GM23338 (cell line): ENCODE data around the gene REELD1. TPM values are rescaled to one million over a fixed set of nuclear protein-coding genes. Genes with fewer than 3 reads are reported as not detected.
A peak's percentile ranks its signal among the peaks of the same experiment; 100 is the strongest.

Source experiments
- ATAC-seq: fragments of 200-7000 bp; cut with Tn5 transposase; 3 replicates; pipeline ENCODE4 v1.9.1; 2020
- DNase-seq: peaks from one replicate; pipeline ENCODE4 v3.0.0-alpha.2; 2015; ENCODE audit warnings: low spot score
- H2AFZ ChIP-seq: fragments of 200-600 bp; sonication (generic); 2 replicates; pipeline ENCODE4 v1.8.0; 2016; ENCODE audit warnings: antibody characterized with exemption, mild to moderate bottlenecking, moderate library complexity
- H3F3A ChIP-seq: fragments of 200-600 bp; sonication (generic); replicated peaks from 2 replicates; pipeline ENCODE4 v1.8.0; 2017; ENCODE audit warnings: antibody characterized with exemption, mixed run types, low read depth
- H3K27ac ChIP-seq: fragments of 200-600 bp; sonication (generic); 2 replicates; pipeline ENCODE4 v1.6.1; 2016; ENCODE audit warnings: low read depth
- H3K27me3 ChIP-seq: fragments of 200-600 bp; sonication (generic); 2 replicates; pipeline ENCODE4 v1.8.0; 2016; ENCODE audit warnings: mild to moderate bottlenecking, mixed run types, moderate library complexity; ENCODE audit not compliant: insufficient read depth
- H3K36me3 ChIP-seq: fragments of 200-600 bp; sonication (generic); 2 replicates; pipeline ENCODE4 v1.8.0; 2016; ENCODE audit warnings: mild to moderate bottlenecking; ENCODE audit not compliant: insufficient read depth
- H3K4me1 ChIP-seq: fragments of 200-600 bp; sonication (generic); 2 replicates; pipeline ENCODE4 v1.8.0; 2016; ENCODE audit warnings: mild to moderate bottlenecking, moderate library complexity; ENCODE audit not compliant: insufficient read depth
- H3K4me2 ChIP-seq: fragments of 200-600 bp; sonication (generic); 2 replicates; pipeline ENCODE4 v1.7.1; 2017; ENCODE audit warnings: mixed run types
- H3K4me3 ChIP-seq: fragments of 200-600 bp; sonication (generic); 2 replicates; pipeline ENCODE4 v1.6.1; 2016; ENCODE audit warnings: mixed run types
- H3K79me2 ChIP-seq: fragments of 200-600 bp; sonication (generic); replicated peaks from 2 replicates; pipeline ENCODE4 v1.8.0; 2017; ENCODE audit warnings: mild to moderate bottlenecking; ENCODE audit not compliant: insufficient read depth
- H3K9me2 ChIP-seq: fragments of 200-600 bp; sonication (generic); 2 replicates; pipeline ENCODE4 v1.8.0; 2017; ENCODE audit not compliant: insufficient read depth
- H4K20me1 ChIP-seq: fragments of 200-600 bp; sonication (generic); replicated peaks from 2 replicates; pipeline ENCODE4 v1.8.0; 2017; ENCODE audit warnings: mild to moderate bottlenecking; ENCODE audit not compliant: insufficient read depth
- H3K27ac Mint-ChIP-seq: 2 replicates; pipeline ENCODE4 v1.8.0; 2020; ENCODE audit warnings: inconsistent platforms, mild to moderate bottlenecking, moderate library complexity, mixed read lengths
- H3K27me3 Mint-ChIP-seq: 3 replicates; pipeline ENCODE4 v1.8.0; 2022; ENCODE audit warnings: low read depth, mild to moderate bottlenecking, moderate library complexity, mixed read lengths, inconsistent platforms; ENCODE audit not compliant: insufficient read depth, poor library complexity
- H3K36me3 Mint-ChIP-seq: 3 replicates; pipeline ENCODE4 v1.8.0; 2021; ENCODE audit warnings: low read depth, mild to moderate bottlenecking, inconsistent platforms, moderate library complexity, mixed read lengths
- H3K4me1 Mint-ChIP-seq: 3 replicates; pipeline ENCODE4 v1.8.0; 2020; ENCODE audit warnings: mild to moderate bottlenecking, inconsistent platforms, mixed read lengths
- H3K4me3 Mint-ChIP-seq: 3 replicates; pipeline ENCODE4 v1.8.0; 2021; ENCODE audit warnings: moderate library complexity, mild to moderate bottlenecking, inconsistent platforms, mixed read lengths
- H3K9me3 Mint-ChIP-seq: 3 replicates; pipeline ENCODE4 v1.8.0; 2020; ENCODE audit warnings: moderate library complexity, mild to moderate bottlenecking, inconsistent platforms, mixed read lengths
- CREB1 ChIP-seq: fragments of 250-450 bp; sonication (Bioruptor Pico); IDR thresholded peaks from 2 replicates; pipeline ENCODE4 v1.5.0; 2020; ENCODE audit warnings: low read depth, mild to moderate bottlenecking, moderate library complexity
- EZH2 ChIP-seq: fragments of 200-600 bp; sonication (generic); IDR thresholded peaks from one replicate; pipeline ENCODE4 v1.8.0; 2017; ENCODE audit warnings: antibody characterized with exemption, mild to moderate bottlenecking, low read depth; ENCODE audit not compliant: unreplicated experiment
- JUNB ChIP-seq: IDR thresholded peaks from one replicate; pipeline ENCODE4 v1.6.1; 2016; ENCODE audit warnings: antibody characterized with exemption; ENCODE audit not compliant: unreplicated experiment
- POLR2AphosphoS5 ChIP-seq: IDR thresholded peaks from 2 replicates; pipeline ENCODE4 v1.6.1; 2016; ENCODE audit warnings: antibody characterized with exemption, low read depth
- ZNF331 ChIP-seq: fragments of 250-450 bp; sonication (Bioruptor Pico); IDR thresholded peaks from 2 replicates; pipeline ENCODE4 v1.5.0; 2020; ENCODE audit warnings: low read depth, mild to moderate bottlenecking, moderate library complexity
- polyA plus RNA-seq: library from polyadenylated mRNA; unstranded; fragments of >200 nt; fragmentation: Nextera tagmentation; extraction: Ambion mirVana; gene quantifications from 2 replicates; pipeline ENCODE4 v1.2.1, GENCODE V29; 2016
- total RNA-seq: library from RNA; depleted of rRNA; stranded (reverse); fragments of >200 nt; shearing (Covaris generic); gene quantifications from 2 replicates; pipeline ENCODE4 v1.2.3, GENCODE V29; 2014
- TF ChIP-seq, protein P1 (sequence below): fragments of 250-450 bp; sonication (Bioruptor Pico); IDR thresholded peaks from 2 replicates; pipeline ENCODE4 v1.5.0; 2020; ENCODE audit warnings: mild to moderate bottlenecking, moderate library complexity

REELD1 gene
- total and polyA plus RNA-seq, 2 experiments from 2014 or later = 0.19 TPM; not detected in 1

DNA sequence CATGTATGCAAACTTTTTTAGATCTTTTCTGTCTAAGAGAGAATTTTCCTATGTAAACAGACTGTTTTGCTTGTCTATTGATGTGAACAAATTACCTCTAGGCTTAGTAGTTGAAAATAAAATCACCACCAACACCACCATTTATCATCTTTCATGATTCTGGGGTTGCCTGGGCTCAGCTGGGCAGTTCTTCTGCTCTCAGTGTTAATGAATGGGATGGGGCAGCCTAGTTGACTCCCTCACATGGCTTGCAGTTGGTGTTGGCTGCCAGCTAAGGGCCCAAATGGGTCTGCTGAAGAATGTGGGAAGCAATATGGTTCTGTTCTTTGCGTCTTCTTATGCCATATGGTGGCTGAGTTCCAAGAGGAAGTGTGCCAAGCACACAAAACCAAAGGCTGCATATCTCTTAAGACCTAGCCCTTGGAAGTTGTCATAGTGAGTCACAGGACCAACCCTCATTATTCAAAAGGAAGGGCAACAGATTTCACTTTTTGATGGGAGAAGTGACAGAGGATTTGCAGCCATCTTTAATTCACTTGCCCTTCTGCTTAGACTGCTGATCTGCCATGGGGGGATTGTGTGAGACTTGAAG, 17.9 kb downstream of the REELD1 start:
- Histone ChIP-seq H3F3A (no peaks in the 10 kb centered on the region), H3K27me3 (no peaks in the 10 kb centered on the region), H3K27ac (no peak overlapping the region), H3K36me3 (no peaks in the 10 kb centered on the region), H3K4me2 (no peak overlapping the region), H2AFZ (no peak overlapping the region), H3K4me3 (no peak overlapping the region), H3K9me2 (peaks cover 5% of the 10 kb centered on the region; the same call in 1 of the 2 replicates), H3K79me2 (no peaks in the 10 kb centered on the region), H4K20me1 (no peaks in the 10 kb centered on the region), H3K4me1 (peaks cover 6% of the 10 kb centered on the region)
- ATAC-seq (no peak), DNase-seq (no peak)
- Mint-ChIP-seq H3K4me3 (no peak overlapping the region), H3K27me3 (no peaks in the 10 kb centered on the region), H3K9me3 (peaks cover 2% of the 10 kb centered on the region; the same call in 1 of the 3 replicates), H3K36me3 (no peaks in the 10 kb centered on the region), H3K27ac (no peak overlapping the region), H3K4me1 (peaks cover 6% of the 10 kb centered on the region; the same call in 2 of the 3 replicates)
- TF ChIP-seq ZNF331 (CRISPR knock-in tag) (peak; percentile 59), POLR2AphosphoS5 (no peak), EZH2 (no peak), CREB1 (no peak), JUNB (no peak)
- TF ChIP-seq, protein P1, sequence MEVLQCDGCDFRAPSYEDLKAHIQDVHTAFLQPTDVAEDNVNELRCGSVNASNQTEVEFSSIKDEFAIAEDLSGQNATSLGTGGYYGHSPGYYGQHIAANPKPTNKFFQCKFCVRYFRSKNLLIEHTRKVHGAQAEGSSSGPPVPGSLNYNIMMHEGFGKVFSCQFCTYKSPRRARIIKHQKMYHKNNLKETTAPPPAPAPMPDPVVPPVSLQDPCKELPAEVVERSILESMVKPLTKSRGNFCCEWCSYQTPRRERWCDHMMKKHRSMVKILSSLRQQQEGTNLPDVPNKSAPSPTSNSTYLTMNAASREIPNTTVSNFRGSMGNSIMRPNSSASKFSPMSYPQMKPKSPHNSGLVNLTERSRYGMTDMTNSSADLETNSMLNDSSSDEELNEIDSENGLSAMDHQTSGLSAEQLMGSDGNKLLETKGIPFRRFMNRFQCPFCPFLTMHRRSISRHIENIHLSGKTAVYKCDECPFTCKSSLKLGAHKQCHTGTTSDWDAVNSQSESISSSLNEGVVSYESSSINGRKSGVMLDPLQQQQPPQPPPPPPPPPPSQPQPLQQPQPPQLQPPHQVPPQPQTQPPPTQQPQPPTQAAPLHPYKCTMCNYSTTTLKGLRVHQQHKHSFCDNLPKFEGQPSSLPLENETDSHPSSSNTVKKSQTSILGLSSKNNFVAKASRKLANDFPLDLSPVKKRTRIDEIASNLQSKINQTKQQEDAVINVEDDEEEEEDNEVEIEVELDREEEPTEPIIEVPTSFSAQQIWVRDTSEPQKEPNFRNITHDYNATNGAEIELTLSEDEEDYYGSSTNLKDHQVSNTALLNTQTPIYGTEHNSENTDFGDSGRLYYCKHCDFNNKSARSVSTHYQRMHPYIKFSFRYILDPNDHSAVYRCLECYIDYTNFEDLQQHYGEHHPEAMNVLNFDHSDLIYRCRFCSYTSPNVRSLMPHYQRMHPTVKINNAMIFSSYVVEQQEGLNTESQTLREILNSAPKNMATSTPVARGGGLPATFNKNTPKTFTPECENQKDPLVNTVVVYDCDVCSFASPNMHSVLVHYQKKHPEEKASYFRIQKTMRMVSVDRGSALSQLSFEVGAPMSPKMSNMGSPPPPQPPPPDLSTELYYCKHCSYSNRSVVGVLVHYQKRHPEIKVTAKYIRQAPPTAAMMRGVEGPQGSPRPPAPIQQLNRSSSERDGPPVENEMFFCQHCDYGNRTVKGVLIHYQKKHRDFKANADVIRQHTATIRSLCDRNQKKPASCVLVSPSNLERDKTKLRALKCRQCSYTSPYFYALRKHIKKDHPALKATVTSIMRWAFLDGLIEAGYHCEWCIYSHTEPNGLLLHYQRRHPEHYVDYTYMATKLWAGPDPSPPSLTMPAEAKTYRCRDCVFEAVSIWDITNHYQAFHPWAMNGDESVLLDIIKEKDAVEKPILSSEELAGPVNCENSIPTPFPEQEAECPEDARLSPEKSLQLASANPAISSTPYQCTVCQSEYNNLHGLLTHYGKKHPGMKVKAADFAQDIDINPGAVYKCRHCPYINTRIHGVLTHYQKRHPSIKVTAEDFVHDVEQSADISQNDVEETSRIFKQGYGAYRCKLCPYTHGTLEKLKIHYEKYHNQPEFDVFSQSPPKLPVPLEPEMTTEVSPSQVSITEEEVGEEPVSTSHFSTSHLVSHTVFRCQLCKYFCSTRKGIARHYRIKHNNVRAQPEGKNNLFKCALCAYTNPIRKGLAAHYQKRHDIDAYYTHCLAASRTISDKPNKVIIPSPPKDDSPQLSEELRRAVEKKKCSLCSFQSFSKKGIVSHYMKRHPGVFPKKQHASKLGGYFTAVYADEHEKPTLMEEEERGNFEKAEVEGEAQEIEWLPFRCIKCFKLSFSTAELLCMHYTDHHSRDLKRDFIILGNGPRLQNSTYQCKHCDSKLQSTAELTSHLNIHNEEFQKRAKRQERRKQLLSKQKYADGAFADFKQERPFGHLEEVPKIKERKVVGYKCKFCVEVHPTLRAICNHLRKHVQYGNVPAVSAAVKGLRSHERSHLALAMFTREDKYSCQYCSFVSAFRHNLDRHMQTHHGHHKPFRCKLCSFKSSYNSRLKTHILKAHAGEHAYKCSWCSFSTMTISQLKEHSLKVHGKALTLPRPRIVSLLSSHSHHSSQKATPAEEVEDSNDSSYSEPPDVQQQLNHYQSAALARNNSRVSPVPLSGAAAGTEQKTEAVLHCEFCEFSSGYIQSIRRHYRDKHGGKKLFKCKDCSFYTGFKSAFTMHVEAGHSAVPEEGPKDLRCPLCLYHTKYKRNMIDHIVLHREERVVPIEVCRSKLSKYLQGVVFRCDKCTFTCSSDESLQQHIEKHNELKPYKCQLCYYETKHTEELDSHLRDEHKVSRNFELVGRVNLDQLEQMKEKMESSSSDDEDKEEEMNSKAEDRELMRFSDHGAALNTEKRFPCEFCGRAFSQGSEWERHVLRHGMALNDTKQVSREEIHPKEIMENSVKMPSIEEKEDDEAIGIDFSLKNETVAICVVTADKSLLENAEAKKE = no peak
